ENCODE measurements around the gene MYOM1.

DNA sequence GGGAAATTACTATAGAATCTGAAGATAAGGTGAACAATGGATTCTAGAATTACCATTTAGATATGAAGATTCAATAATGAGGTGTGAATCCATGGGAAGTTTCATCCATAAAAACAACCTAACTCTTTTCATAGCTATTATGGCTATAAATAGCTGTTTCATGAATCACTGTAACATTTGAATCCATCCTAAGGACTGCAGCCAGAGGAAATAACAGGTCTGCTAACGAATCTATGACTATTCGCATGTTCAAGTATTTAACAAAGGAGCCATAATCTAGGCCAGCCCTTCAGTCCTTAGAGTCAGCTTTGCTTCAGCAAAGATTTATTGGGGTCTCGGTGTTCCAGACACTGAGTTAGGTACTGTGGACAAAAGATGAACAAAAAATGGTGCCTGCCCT is 87.1 kb downstream of the MYOM1 start:
- no peak for TF ChIP-seq POLR2A (IDR thresholded peaks at IDR 0.05)
- no peak for TF ChIP-seq POLR2AphosphoS5 (IDR thresholded peaks at IDR 0.05)
- TF ChIP-seq, protein P1, sequence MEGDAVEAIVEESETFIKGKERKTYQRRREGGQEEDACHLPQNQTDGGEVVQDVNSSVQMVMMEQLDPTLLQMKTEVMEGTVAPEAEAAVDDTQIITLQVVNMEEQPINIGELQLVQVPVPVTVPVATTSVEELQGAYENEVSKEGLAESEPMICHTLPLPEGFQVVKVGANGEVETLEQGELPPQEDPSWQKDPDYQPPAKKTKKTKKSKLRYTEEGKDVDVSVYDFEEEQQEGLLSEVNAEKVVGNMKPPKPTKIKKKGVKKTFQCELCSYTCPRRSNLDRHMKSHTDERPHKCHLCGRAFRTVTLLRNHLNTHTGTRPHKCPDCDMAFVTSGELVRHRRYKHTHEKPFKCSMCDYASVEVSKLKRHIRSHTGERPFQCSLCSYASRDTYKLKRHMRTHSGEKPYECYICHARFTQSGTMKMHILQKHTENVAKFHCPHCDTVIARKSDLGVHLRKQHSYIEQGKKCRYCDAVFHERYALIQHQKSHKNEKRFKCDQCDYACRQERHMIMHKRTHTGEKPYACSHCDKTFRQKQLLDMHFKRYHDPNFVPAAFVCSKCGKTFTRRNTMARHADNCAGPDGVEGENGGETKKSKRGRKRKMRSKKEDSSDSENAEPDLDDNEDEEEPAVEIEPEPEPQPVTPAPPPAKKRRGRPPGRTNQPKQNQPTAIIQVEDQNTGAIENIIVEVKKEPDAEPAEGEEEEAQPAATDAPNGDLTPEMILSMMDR (IDR thresholded peaks at IDR 0.05): no peak

Data from sigmoid colon (tissue), 4 donors.